GM19043 (cell line): ENCODE data around the gene ZBED2.

Experiments
- ATAC-seq: cut with Tn5 transposase; IDR thresholded peaks from one replicate; pipeline ENCODE4 v1.9.1; 2021; ENCODE audit warnings: low read depth; ENCODE audit not compliant: unreplicated experiment

Gene ZBED2

DNA sequence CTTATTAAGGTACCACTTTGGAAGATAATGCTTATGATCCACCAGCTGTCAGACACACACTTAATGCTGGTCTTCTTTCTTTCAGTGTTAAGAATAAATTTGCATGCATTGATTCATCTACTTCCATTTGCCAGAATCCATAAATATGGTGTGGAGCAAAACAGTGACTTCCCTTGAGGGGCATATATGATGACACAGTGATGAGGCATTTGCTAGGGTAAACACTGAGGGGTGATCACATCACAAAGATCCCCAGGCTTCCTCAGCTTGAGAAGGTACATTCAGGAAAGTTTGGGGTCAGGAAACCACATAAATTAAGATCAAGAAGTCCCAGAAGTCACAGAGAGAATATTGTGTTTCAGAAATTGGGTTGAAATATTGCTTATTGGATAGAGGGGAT, 9.9 kb upstream of the ZBED2 start:
- no peak for ATAC-seq

DNA sequence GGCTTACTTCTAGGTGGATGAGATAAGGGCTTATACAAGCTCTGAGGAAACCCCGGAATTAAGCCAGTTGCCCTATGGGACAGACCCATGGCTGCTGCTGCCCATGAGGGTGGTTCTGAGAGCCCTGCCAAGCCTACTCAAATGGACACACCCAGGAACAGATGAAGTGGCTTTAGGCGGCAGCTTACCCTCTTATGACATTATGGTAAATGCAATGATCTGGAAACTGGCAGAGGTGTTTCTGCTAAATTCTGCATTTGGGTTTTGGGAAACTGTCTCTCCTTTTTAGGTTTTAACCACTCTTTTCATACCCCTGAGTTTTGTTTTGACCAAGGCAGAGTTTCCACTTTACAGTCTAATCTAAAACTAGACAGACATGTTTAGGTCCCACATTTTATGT, 9.0 kb upstream of the ZBED2 start:
- peak; percentile 13 for ATAC-seq

DNA sequence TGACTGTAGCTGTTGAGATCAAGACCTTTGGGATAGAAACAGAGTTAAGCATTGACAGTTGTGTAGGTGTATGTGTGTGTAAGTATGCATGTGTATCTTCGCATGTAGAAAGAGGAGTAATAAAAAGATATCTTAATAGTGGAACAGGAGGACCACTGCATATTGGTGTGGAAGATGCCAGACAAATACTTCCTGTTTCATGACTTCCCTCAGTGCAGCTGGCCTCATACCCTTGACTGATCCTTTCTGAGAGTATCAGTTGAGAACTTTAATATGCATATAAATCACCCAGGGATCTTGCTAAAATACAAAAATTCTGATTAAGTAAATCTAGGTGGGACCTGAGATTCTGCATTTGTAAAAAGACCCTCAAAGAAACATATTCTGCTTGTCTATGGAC, 8.5 kb upstream of the ZBED2 start:
- ATAC-seq, result peak; percentile 54

DNA sequence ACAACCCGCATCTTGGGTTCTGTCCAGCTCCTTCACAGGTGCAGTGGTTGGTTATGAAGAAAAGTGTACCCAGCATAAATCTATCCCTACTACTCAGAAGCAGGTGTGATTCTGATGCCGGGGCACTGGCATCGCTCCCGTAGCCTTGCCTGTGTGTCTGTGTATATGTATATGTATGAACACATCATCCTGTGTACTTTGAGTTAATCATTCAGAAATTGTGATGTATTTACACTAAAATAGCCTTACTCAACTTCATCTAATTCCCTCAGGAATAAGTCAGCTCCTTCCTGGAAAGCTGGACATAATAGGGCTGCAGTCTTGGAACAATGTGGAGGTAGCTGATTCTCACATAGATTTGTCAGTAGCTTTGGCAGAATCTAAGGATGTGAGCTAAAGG, 6.7 kb upstream of the ZBED2 start:
- ATAC-seq, result no peak

DNA sequence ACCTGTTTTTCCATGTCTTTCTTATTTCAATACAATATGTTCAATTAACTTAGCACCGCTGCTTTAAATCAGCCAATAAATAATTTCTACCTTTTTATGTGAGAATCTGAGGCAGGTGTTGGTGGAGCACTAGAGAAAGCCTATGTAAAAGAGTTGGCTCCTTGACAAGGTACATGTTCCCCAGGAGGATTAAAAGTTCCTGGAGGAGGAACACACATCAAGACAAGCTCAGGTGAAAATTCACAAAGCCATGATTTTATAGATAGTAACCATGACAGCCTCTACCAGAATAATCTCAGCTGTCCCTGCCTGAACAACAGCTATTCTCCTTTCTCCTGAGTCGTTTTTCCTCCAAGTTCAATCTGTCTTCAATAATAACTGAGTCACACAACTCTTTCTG, 3.4 kb upstream of the ZBED2 start:
- ATAC-seq, result no peak

DNA sequence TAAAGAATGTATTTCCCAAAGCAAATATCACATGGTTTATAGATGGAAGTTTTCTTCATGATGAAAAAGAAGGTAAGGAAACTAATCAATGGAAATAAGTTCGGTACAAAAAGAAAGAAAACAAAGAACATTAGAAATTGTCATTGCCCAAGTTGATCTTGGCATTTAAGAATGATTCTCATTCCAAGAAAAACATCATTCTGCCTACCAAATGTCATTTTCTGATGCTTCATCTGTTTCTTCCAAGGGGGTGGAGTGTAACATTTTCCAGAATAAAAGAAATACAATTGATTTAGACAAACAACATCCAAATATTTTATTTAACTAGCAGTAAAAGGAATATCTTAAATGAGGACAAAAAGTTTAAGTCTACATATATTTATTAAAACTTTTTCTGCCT, 3.0 kb upstream of the ZBED2 start:
- ATAC-seq, result no peak

DNA sequence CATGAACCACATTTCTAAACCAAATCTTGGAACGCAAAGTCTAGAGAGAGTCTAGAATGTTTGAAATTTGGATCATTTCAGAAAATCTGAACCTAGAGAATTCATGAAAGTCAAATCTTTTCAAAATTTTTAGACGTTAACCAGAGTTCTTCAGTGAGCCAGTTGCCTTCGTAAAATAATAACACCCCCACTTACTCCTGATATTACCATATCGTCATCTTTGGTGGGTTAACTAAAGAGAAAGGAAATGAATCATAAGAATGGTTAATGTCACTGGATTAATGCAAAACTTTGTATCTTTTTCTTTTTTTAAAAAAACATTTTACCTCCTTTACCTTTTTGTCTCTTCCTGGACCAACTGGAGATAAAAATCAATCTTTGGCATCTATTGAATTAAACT, 1.2 kb upstream of the ZBED2 start:
- ATAC-seq, result no peak

DNA sequence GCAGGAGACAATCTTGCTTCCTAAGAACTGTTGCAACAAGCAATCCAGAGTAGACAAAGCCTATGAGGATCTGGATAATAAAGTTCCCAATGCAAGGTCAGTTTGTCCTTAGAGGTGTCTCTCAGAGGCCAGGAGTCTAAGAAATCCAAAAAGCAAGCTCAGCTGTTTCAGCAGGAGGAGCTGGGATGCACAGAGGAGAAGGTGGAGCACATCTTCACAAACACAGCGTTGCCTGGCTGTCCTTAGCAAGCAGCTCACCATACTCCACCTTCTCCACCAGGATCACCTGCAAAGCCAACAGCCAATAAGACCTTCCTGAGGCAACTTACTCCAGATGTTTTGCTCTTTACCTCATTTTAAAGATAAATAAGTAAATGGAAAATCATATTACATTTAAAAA, 365 bp downstream of the ZBED2 start:
- ATAC-seq, result no peak

DNA sequence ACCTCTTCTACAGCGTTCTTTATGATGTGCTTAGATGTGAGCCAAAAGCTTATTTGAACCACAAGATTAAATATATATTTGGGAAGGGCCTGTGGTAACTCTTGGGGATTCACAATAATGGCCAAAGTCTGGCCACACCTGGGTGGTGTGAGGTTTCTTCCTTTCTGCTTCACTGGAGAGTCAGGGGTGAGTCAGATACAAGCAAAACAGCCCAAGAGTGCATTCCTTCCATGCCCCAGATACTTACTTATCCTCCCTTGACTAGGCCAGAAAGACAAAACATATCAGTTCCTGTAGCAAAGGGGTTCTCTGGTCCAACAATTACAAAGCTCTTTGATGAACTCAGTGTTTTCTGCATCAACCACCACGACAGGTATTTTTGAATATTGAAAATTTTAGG, 941 bp downstream of the ZBED2 start:
- peak; percentile 58 for ATAC-seq

DNA sequence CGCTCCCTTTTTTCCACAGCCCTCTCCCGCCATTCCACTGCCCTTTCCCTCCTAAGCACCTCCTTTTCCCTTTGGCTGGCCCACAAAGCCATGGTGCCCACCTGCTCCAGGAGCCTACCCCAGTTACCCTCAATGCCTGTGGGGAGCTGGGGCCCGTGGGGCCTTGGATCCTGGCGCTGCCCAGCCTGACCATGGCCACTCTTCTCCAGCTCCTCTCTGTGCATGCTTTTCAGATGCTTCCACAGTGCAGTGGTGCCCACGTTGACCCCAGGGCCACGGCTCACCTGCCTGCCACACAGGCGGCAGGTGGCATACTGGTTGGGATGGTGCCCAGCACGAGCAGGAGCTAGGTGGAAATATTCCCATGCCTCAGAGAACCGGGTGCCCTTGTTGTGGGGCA, 1.5 kb downstream of the ZBED2 start:
- ATAC-seq, result no peak

DNA sequence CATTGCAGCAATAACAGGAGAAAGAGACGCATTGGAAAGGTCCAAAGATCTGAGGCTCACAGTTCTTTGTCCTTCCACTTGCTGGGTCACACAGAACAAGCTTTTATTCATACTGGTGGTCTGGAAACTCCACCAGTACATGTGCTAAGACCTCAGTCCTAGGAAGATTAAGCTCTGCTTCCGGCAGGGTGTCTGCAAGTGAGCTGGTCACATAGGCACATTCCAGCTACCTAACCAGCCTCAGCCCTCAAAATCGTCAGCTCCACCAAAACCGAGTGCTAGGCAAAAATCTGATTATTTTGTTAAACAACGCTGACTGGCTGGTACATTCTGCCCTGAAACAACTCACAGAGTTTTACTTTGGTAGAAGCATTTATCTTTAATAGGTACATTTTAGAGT, 2.2 kb downstream of the ZBED2 start:
- ATAC-seq, result no peak

DNA sequence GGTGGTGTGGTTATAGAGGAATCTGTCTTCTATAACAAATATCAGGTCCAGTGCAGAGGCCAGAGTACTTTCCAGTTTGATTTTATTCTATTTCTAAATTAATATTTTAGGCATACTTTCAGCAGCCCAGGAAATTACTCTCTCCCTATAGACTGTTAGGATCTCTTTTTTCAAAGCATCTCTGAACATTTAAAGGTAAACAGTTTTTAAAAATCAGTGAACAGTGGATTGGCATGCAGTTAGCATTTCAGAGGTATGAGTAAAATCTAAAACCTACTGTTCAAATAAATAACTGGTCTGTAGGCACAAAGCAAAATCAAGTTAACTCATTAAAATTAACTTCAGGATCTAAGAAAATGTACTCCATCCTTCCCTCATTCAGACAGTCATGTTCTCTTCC, 3.0 kb downstream of the ZBED2 start:
- no peak for ATAC-seq

DNA sequence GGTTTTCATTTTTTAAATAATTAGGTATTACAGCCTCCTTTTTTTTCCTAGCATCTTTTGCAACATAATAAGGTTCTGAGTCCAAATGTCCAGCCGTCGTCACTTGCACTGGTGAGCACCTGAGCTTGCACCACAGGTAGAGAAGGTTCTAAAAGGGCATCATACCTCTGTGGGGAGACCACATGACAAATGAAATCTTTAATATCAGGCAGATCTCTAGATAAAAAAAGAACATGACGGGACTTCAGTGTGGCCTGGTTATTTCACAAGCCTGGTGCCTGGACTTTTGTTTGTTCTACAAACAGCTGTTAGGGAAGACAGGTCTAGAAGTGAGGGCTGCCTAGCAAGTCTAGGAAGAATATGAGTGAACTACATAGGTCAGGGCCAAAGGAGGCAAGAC, 3.6 kb downstream of the ZBED2 start:
- no peak for ATAC-seq

DNA sequence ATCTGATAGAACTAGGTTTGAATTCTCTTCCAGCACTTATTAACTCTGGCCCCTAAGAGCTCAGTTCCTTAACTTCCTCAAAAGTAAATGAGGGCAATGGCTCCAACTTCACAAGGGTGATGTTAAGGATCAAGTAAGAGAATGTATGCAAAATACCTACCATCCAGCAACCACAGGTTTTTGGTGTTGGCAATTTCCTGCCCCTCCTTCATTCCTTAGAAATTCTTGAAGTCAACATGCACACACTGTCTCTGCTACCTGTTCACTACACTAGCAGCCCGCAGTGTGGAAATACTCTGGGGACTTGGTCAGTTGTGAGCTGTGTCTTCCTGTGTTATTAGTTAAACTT, 5.0 kb downstream of the ZBED2 start:
- ATAC-seq, result peak; percentile 28

DNA sequence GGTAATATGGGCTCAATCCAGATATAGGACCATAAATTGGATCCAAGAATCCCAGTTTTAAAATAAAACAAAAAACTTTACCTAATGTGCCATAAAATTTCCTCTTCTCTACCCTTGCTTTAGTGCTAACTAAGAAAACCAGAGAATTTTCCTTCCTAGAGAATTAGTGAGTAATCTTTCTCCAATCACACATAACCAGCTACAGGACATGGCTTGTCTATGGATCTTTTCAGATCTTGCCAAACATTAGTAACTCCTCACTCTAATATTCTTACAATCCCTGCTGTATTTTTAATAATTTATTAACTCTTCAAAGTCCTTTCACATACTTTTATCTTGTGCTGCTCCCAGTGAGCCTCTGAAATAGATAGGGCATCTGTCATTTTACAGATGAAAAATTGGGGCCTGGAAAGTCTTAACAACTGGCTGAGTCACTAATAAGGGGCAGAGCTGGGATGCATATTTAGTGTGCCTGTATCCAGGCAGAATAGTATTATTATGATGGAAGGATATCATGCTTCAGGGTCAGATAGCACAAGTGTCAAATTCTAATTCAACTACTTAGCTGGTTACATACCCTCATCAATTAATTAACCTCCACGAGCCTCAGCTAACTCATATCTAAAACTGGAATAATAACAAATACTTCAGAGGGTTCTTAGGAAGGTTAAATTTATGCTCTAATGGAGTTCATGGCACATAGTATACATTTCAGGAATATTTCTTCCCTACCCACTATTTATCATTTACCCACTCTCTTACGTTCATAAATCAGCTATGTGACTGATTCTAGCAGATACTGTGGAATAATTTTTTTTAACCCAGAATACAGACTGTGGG, 5.6 kb downstream of the ZBED2 start:
- no peak for ATAC-seq

DNA sequence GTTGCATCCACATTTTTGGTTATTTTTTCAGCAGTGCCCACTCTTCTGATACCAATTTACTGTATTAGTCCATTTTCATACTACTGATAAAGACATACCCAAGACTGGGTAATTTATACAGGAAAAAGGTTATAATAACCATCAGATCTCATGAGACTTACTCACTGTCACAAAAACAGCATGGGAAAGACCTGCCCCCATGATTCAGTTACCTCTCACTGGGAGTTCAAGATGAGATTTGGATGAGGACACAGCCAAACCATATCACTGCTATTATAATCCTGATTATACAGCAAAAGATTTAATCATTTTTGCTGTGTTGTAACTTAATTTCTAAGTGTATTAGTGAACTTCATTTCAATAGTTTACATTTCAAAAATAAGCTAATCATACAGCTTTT, 6.6 kb downstream of the ZBED2 start:
- ATAC-seq, result no peak

DNA sequence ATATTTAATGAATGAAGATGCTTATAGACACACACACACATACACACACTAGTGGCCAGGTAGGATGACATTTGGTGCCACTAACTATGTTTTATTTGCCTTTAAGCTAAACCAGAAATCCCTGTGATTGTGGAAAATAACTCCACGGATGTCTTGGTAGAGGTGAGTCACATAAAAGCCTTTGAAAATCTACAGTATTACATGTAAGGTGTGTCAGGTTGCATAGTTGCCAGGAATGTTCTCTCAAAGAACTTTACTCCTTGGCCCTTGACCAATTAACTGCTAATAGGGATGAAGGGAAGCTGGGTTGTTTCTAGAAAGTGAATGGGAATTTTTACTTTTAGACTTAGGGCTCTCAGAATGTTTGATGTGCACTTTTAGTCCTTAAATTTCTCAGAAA, 9.9 kb downstream of the ZBED2 start:
- no peak for ATAC-seq

DNA sequence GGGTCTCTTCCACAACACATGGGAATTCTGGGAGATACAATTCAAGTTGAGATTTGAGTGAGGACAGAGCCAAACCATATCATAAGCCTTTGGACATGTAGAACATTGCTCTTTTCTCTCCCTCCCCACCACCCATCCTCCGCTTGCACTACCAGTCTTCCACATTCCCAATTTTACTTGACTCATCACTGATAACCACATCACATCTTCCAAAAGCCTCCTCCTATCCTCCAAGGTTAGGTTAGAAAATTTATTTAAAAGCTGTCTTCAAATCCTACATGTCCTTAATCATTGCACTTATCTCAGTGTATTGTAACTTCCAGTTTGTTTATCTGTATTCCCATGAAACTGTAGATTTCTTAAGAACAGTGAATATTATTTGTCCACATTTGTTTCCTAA, 10.4 kb downstream of the ZBED2 start:
- ATAC-seq, result no peak

DNA sequence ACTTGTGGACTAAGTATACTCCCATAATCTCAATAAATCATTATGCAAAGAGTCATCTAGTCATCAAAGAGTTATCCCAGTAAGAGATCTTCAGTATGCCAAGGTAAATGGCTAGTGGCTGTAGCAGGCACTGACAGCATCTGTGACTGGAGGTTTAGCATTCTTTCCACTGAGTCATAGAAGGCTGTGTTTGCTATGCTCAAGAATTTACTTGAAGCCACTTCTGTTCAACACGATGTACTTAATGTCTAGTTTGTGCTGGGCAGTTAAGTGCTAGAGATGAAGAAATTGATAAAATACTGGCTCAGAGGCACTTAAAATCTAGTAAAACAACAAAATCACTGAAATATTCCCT, 13.0 kb downstream of the ZBED2 start:
- ATAC-seq, result no peak

DNA sequence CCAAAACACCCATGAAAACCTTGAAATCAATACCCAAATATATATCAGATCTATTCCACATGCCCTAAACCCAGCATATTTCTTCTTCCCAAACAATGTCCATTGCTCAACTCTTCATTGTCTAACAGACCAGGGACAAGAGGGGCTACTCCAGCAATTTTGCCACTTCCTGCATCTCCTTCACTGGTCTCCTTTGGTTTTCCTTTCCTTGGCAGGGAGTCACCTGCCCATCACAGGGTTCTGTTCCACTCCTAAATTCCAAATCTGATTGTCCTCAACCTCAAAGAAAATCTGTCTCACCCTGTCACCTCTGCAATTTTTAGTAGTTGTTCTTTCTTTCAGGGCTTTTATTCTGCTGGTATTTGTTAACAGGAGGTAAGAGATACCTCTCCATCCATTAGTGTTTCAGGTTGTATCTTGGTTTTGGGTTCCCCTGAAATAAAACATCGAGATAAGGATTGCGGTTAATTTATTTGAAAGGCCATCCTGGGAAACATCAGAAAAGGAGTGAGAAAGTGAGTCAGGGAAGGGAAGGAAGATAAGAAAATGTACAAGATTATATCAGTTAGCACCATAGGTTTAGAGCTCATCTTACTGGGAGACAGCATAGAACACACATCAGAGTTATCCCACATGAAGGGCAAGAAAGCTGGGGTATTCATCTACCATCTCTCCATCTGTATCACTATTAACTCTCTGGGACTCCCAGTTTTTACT, 13.6 kb downstream of the ZBED2 start:
- ATAC-seq, result no peak

DNA sequence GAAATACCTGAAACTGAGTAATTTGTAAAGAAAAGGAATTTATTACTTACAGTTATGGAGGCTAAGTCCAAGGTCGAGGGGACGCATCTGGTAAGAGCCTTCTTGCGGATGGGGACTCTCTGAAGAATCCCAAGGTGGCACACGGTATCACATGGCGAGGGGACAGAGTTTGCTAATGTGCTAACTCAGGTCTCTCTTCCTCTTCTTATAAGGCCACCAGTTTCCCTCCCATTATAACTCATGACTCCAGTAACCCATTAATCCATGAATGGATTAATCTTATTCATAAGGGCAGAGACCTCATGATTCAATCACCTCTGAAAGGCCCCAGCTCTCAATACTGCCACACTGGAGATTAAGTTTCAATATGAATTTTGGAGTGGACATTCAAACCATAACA, 15.7 kb downstream of the ZBED2 start:
- no peak for ATAC-seq

DNA sequence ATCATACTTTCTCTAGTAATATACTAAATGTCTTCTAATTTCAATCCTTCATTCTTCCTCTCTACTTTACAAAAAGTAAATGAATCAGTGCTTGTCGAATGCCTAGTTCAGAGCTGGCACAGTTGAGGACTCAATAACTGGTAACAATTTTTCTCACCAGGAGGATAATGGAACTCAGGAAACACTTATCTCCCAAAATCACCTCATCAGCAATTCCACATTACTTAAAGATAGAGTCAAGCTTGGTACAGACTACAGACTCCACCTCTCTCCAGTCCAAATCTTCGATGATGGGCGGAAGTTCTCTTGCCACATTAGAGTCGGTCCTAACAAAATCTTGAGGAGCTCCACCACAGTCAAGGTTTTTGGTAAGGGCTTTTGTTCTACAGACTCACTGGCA, 16.3 kb downstream of the ZBED2 start:
- no peak for ATAC-seq
